ENCODE measurements around the gene OLFML2A.

DNA sequence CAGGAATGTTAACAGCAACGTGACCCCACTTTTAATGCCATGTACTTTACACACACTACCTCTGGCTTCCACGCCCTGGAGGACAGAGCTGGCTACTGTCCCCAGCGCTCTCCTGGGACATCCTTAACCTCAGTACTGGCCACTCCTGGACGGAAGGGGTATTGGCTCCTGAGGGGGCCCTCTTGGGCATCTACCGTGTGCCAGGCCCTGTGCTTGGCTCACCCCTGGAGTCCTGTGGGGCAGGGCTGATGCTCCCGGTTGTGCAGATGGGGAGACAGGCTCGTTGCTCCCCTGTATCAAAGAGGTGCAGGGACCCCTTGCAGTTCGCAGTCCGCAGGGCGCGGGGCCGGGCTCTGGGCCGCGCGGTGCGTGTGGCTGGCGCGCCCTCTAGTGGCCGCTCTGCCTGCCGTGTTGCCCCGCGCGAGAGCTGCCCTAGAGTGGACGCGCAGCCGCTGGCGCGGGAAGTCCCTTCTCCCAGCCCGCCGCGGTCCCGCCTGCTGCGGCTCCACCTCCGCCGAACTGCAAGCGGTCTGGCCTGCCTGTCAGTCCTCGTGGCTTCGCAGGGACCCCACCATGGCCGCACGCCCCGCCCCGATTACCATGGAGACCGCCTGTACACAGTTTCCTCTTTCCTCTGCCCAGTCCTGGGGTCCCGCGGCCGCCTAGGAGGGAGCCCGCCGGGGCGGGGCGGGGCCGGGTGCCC lies 76.0 kb downstream of the OLFML2A start, which contains the start of gene WDR38:
- TF ChIP-seq, protein P1, sequence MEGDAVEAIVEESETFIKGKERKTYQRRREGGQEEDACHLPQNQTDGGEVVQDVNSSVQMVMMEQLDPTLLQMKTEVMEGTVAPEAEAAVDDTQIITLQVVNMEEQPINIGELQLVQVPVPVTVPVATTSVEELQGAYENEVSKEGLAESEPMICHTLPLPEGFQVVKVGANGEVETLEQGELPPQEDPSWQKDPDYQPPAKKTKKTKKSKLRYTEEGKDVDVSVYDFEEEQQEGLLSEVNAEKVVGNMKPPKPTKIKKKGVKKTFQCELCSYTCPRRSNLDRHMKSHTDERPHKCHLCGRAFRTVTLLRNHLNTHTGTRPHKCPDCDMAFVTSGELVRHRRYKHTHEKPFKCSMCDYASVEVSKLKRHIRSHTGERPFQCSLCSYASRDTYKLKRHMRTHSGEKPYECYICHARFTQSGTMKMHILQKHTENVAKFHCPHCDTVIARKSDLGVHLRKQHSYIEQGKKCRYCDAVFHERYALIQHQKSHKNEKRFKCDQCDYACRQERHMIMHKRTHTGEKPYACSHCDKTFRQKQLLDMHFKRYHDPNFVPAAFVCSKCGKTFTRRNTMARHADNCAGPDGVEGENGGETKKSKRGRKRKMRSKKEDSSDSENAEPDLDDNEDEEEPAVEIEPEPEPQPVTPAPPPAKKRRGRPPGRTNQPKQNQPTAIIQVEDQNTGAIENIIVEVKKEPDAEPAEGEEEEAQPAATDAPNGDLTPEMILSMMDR (IDR thresholded peaks at IDR 0.05) = peak; percentile 97 to 100 (median 99)
- TF ChIP-seq POLR2A (IDR thresholded peaks at IDR 0.05) = no peak

Data from thyroid gland (tissue), 4 donors.